Stimulated activated naive CD8-positive, alpha-beta T cell treated with anti-CD3 and anti-CD28 coated beads, Interleukin-15, Interleukin-2, amounts not matched to agents 100 ng/mL and 50 ng/mL, for 24 hours (primary cell): ENCODE results near the gene SMPD4.
"Not testable (repeated sequence)": the region's sequence is repeated elsewhere in the genome, so short reads cannot be mapped to it uniquely, and the experiment has no call there.

Source experiments
- H3K27ac Mint-ChIP-seq: one replicate; pipeline ENCODE4 v1.8.0; 2021; ENCODE audit warnings: mild to moderate bottlenecking, mixed read lengths
- H3K27me3 Mint-ChIP-seq: one replicate; pipeline ENCODE4 v1.8.0; 2021; ENCODE audit warnings: mixed read lengths
- H3K36me3 Mint-ChIP-seq: one replicate; pipeline ENCODE4 v1.8.0; 2021; ENCODE audit warnings: low read depth, mixed read lengths
- H3K4me1 Mint-ChIP-seq: one replicate; pipeline ENCODE4 v1.8.0; 2021; ENCODE audit warnings: low read depth, mixed read lengths
- H3K4me3 Mint-ChIP-seq: one replicate; pipeline ENCODE4 v1.8.0; 2021; ENCODE audit warnings: mild to moderate bottlenecking, mixed read lengths
- H3K9me3 Mint-ChIP-seq: one replicate; pipeline ENCODE4 v1.8.0; 2021; ENCODE audit warnings: mixed read lengths

SMPD4 gene

GRCh38 chr2:130193824-130194223 is 12.4 kb upstream of the SMPD4 start:
- H3K27ac Mint-ChIP-seq, H3K27me3 Mint-ChIP-seq, H3K4me1 Mint-ChIP-seq, H3K9me3 Mint-ChIP-seq, H3K4me3 Mint-ChIP-seq, H3K36me3 Mint-ChIP-seq: not testable (repeated sequence)

GRCh38 chr2:130192451-130192850 is 11.0 kb upstream of the SMPD4 start:
- H3K4me1 Mint-ChIP-seq, H3K9me3 Mint-ChIP-seq, H3K27me3 Mint-ChIP-seq, H3K27ac Mint-ChIP-seq, H3K4me3 Mint-ChIP-seq, H3K36me3 Mint-ChIP-seq: not testable (repeated sequence)

- H3K4me1 Mint-ChIP-seq, H3K4me3 Mint-ChIP-seq, H3K36me3 Mint-ChIP-seq, H3K27ac Mint-ChIP-seq, H3K27me3 Mint-ChIP-seq, H3K9me3 Mint-ChIP-seq: not testable (repeated sequence)
Measured at GRCh38 chr2:130191319-130191718, 9.9 kb upstream of the SMPD4 start.

- H3K9me3 Mint-ChIP-seq = no peaks in the 10 kb centered on the region
- peaks cover 14% of the 10 kb centered on the region for H3K36me3 Mint-ChIP-seq
- H3K27me3 Mint-ChIP-seq = no peaks in the 10 kb centered on the region
- no peak overlapping the region for H3K27ac Mint-ChIP-seq
- no peaks in the 10 kb centered on the region for H3K4me1 Mint-ChIP-seq
- no peak overlapping the region for H3K4me3 Mint-ChIP-seq
Measured at GRCh38 chr2:130190237-130190636, 8.8 kb upstream of the SMPD4 start.

GRCh38 chr2:130188958-130189357 is 7.6 kb upstream of the SMPD4 start:
- H3K9me3 Mint-ChIP-seq, H3K4me1 Mint-ChIP-seq, H3K27ac Mint-ChIP-seq, H3K4me3 Mint-ChIP-seq, H3K27me3 Mint-ChIP-seq: not testable (repeated sequence)
- H3K36me3 Mint-ChIP-seq = peaks cover 16% of the 10 kb centered on the region

- H3K9me3 Mint-ChIP-seq, H3K4me3 Mint-ChIP-seq, H3K4me1 Mint-ChIP-seq, H3K27me3 Mint-ChIP-seq, H3K27ac Mint-ChIP-seq: not testable (repeated sequence)
- H3K36me3 Mint-ChIP-seq = peaks cover 19% of the 10 kb centered on the region
Measured at GRCh38 chr2:130187859-130188792, 6.7 kb upstream of the SMPD4 start.

GRCh38 chr2:130187268-130187667 is 5.9 kb upstream of the SMPD4 start:
- H3K27ac Mint-ChIP-seq = no peak overlapping the region
- H3K27me3 Mint-ChIP-seq = no peaks in the 10 kb centered on the region
- peaks cover 10% of the 10 kb centered on the region for H3K4me1 Mint-ChIP-seq
- no peaks in the 10 kb centered on the region for H3K9me3 Mint-ChIP-seq
- peaks cover 19% of the 10 kb centered on the region for H3K36me3 Mint-ChIP-seq
- H3K4me3 Mint-ChIP-seq = no peak overlapping the region

GRCh38 chr2:130186391-130186790 is 5.0 kb upstream of the SMPD4 start:
- peaks cover 17% of the 10 kb centered on the region for H3K36me3 Mint-ChIP-seq
- H3K9me3 Mint-ChIP-seq = no peaks in the 10 kb centered on the region
- H3K27ac Mint-ChIP-seq = no peak overlapping the region
- no peak overlapping the region for H3K4me3 Mint-ChIP-seq
- no peaks in the 10 kb centered on the region for H3K27me3 Mint-ChIP-seq
- peaks cover 10% of the 10 kb centered on the region for H3K4me1 Mint-ChIP-seq

- Mint-ChIP-seq H3K27ac (peak overlapping the region; percentile 61), H3K4me3 (no peak overlapping the region), H3K36me3 (peaks cover 14% of the 10 kb centered on the region), H3K27me3 (no peaks in the 10 kb centered on the region), H3K9me3 (no peaks in the 10 kb centered on the region), H3K4me1 (peaks cover 12% of the 10 kb centered on the region)
Measured at GRCh38 chr2:130185896-130186295, 4.5 kb upstream of the SMPD4 start.

GRCh38 chr2:130185436-130185835 is 4.0 kb upstream of the SMPD4 start:
- Mint-ChIP-seq H3K36me3 (peaks cover 14% of the 10 kb centered on the region), H3K4me1 (peaks cover 17% of the 10 kb centered on the region), H3K9me3 (no peaks in the 10 kb centered on the region), H3K27me3 (no peaks in the 10 kb centered on the region), H3K4me3 (no peak overlapping the region), H3K27ac (peak overlapping the region; percentile 61)

GRCh38 chr2:130183512-130184373 is 2.3 kb upstream of the SMPD4 start:
- Mint-ChIP-seq H3K36me3 (peaks cover 14% of the 10 kb centered on the region), H3K9me3 (no peaks in the 10 kb centered on the region), H3K27ac (peak overlapping the region; percentile 85), H3K4me3 (peak overlapping the region; percentile 85), H3K27me3 (no peaks in the 10 kb centered on the region), H3K4me1 (peaks cover 26% of the 10 kb centered on the region)

- Mint-ChIP-seq H3K4me1 (peaks cover 29% of the 10 kb centered on the region), H3K27ac (peak overlapping the region; percentile 85), H3K36me3 (peaks cover 14% of the 10 kb centered on the region), H3K4me3 (peak overlapping the region; percentile 85)
- H3K27me3 Mint-ChIP-seq, H3K9me3 Mint-ChIP-seq: not testable (repeated sequence)
Measured at GRCh38 chr2:130182826-130183511, 1.6 kb upstream of the SMPD4 start.

- Mint-ChIP-seq H3K4me3 (peak within 1 kb of the TSS; percentile 95), H3K36me3 (peaks cover 14% of the 10 kb centered on the region)
- not testable (repeated sequence) for H3K27me3 Mint-ChIP-seq
Measured at GRCh38 chr2:130181880-130182682, 679 bp upstream of the SMPD4 start, which contains the start of gene MZT2B. TSS of gene MZT2B (plus strand) at chr2:130182262. CDS start at chr2:130182283, 21 bp downstream.

More at GRCh38 chr2:130181880-130182682, 679 bp upstream of the SMPD4 start, which contains the start of gene MZT2B:
- Mint-ChIP-seq H3K27ac (peak within 1 kb of the TSS; percentile 95), H3K4me1 (peaks cover 32% of the 10 kb centered on the region)
- not testable (repeated sequence) for H3K9me3 Mint-ChIP-seq
